CD14-positive monocyte (primary cell): ENCODE data around the gene BAX. TPM values are rescaled to one million over a fixed set of nuclear protein-coding genes. Genes with fewer than 3 reads are reported as not detected.

Experiments
- DNase-seq, 3 donors: peaks; one replicate each; pipeline ENCODE4 v3.0.0-alpha.2; 2011 to 2022
- H2AFZ ChIP-seq: 2 replicates; pipeline ENCODE4 v1.6.0; 2012; ENCODE audit warnings: mild to moderate bottlenecking, low read depth, low read length, inconsistent platforms; ENCODE audit not compliant: insufficient read depth, poor library complexity, severe bottlenecking
- H3K27ac ChIP-seq, 2 donors: 1 replicate in 1 of 2; 2 replicates in 1 of 2; pipeline ENCODE4 v1.5.1; 2012 to 2013; ENCODE audit warnings: low read length in 2 of 2, control low read depth in 1 of 2, inconsistent platforms in 1 of 2, low read depth in 1 of 2, mild to moderate bottlenecking in 1 of 2
- H3K27me3 ChIP-seq, 2 donors: one replicate each; pipeline versions ENCODE4 v1.6.0 to v1.6.1; 2011 to 2013; ENCODE audit warnings: low read length in 2 of 2; ENCODE audit not compliant: control insufficient read depth in 2 of 2, insufficient read depth in 2 of 2
- H3K36me3 ChIP-seq, 2 donors: replicated peaks in 1 of 2; 1 replicate in 1 of 2; 2 replicates in 1 of 2; pipeline versions ENCODE4 v1.5.1 to v1.6.1; 2012 to 2013; ENCODE audit warnings: low read length in 2 of 2, control low read depth in 1 of 2, inconsistent platforms in 1 of 2, mild to moderate bottlenecking in 1 of 2; ENCODE audit not compliant: insufficient read depth in 2 of 2, control insufficient read depth in 1 of 2
- H3K4me1 ChIP-seq, 2 donors: 1 replicate in 1 of 2; 2 replicates in 1 of 2; pipeline versions ENCODE4 v1.5.1 to v1.6.1; 2012 to 2013; ENCODE audit warnings: low read length in 2 of 2, control low read depth in 1 of 2, inconsistent platforms in 1 of 2, mild to moderate bottlenecking in 1 of 2, moderate library complexity in 1 of 2; ENCODE audit not compliant: insufficient read depth in 2 of 2, control insufficient read depth in 1 of 2
- H3K4me2 ChIP-seq: replicated peaks from 2 replicates; pipeline ENCODE3; 2012; ENCODE audit warnings: low read length, moderate library complexity, mild to moderate bottlenecking; ENCODE audit not compliant: poor library complexity, severe bottlenecking; ENCODE audit errors: extremely low read depth
- H3K4me3 ChIP-seq, 3 experiments: fragments of 200-600 bp in 1 of 3; sonication (generic) in 1 of 3; replicated peaks in 1 of 3; 1 replicate in 2 of 3; 2 replicates in 1 of 3; pipeline ENCODE4 v1.5.1; 2011 to 2013; ENCODE audit warnings: low read length in 3 of 3, mild to moderate bottlenecking in 3 of 3, control low read depth in 2 of 3, low read depth in 2 of 3, inconsistent platforms in 1 of 3, moderate library complexity in 1 of 3
- H3K79me2 ChIP-seq: 2 replicates; pipeline ENCODE4 v1.6.0; 2012; ENCODE audit warnings: mild to moderate bottlenecking, control low read depth, inconsistent platforms, low read length, moderate library complexity; ENCODE audit not compliant: insufficient read depth
- H3K9ac ChIP-seq: 2 replicates; pipeline ENCODE4 v1.6.0; 2017; ENCODE audit warnings: low read length, mild to moderate bottlenecking; ENCODE audit not compliant: insufficient read depth, poor library complexity, severe bottlenecking
- H3K9me3 ChIP-seq, 2 donors: replicated peaks in 1 of 2; 1 replicate in 1 of 2; 2 replicates in 1 of 2; pipeline versions ENCODE4 v1.5.1 to v1.6.1; 2012 to 2013; ENCODE audit warnings: low read length in 2 of 2, control low read depth in 1 of 2; ENCODE audit not compliant: control insufficient read depth in 1 of 2, insufficient read depth in 1 of 2
- H4K20me1 ChIP-seq: 2 replicates; pipeline ENCODE4 v1.6.0; 2012; ENCODE audit warnings: mild to moderate bottlenecking, low read length, control low read depth, moderate library complexity; ENCODE audit not compliant: insufficient read depth
- H3K27ac Mint-ChIP-seq, 7 donors: one replicate each; pipeline ENCODE4 v1.8.0; 2020; ENCODE audit warnings: mild to moderate bottlenecking in 7 of 7, mixed read lengths in 7 of 7, moderate library complexity in 6 of 7, inconsistent platforms in 2 of 7
- H3K27me3 Mint-ChIP-seq, 3 donors: one replicate each; pipeline ENCODE4 v1.8.0; 2021 to 2022; ENCODE audit warnings: low read depth in 3 of 3, mild to moderate bottlenecking in 3 of 3, mixed read lengths in 3 of 3, moderate library complexity in 3 of 3, inconsistent platforms in 1 of 3
- H3K36me3 Mint-ChIP-seq, 2 donors: one replicate each; pipeline ENCODE4 v1.8.0; 2020; ENCODE audit warnings: mixed read lengths in 2 of 2, inconsistent platforms in 1 of 2, mild to moderate bottlenecking in 1 of 2
- H3K4me1 Mint-ChIP-seq: one replicate; pipeline ENCODE4 v1.8.0; 2020; ENCODE audit warnings: mild to moderate bottlenecking, mixed read lengths
- H3K4me3 Mint-ChIP-seq, 2 donors: one replicate each; pipeline ENCODE4 v1.8.0; 2020; ENCODE audit warnings: mild to moderate bottlenecking in 2 of 2, mixed read lengths in 2 of 2, moderate library complexity in 1 of 2
- H3K9me3 Mint-ChIP-seq, 7 donors: one replicate each; pipeline ENCODE4 v1.8.0; 2020 to 2022; ENCODE audit warnings: mixed read lengths in 7 of 7, mild to moderate bottlenecking in 6 of 7, moderate library complexity in 6 of 7, inconsistent platforms in 2 of 7
- CTCF ChIP-seq: fragments of 200-600 bp; IDR thresholded peaks from one replicate; pipeline ENCODE4 v1.8.0; 2022; ENCODE audit warnings: antibody characterized with exemption, mild to moderate bottlenecking
- WGBS: methylation state at CpG from one replicate; pipeline ENCODE4 v1.1.5; 2013; ENCODE audit warnings: missing lambda C conversion rate; ENCODE audit not compliant: insufficient coverage; 5-methylcytosine and 5-hydroxymethylcytosine counted together
- intact Hi-C, 2 donors: fragments of 100-400 bp; cut with micrococcal nuclease; formaldehyde crosslinking; loops; one replicate each; pipeline versions ENCODE4 v1.15.0 to v1.15.1; 2023
- polyA plus RNA-seq, 3 donors: library from polyadenylated mRNA; depleted of rRNA in 1 of 3; unstranded in 2 of 3; stranded (reverse) in 1 of 3; fragments of 300-500 nt in 2 of 3; fragments of >200 nt in 1 of 3; fragmentation: Illumina TruSeq in 2 of 3; gene quantifications; 1 replicate in 2 of 3; 2 replicates in 1 of 3; pipeline ENCODE4 v1.2.3, GENCODE V29; 2012 to 2021

Gene BAX
- polyA plus RNA-seq, 3 donors: 69.2 to 135 (median 80.5) TPM

- Histone ChIP-seq H3K36me3 (no peaks in the 10 kb centered on the region), H3K4me1 (no peaks in the 10 kb centered on the region), H2AFZ (no peak overlapping the region), H3K9ac (no peak overlapping the region), H3K9me3 (peaks cover 16 to 29% of the 10 kb centered on the region in 2 donors), H3K79me2 (no peaks in the 10 kb centered on the region), H4K20me1 (no peaks in the 10 kb centered on the region), H3K4me3 (no peak overlapping the region), H3K27me3 (no peaks in the 10 kb centered on the region), H3K4me2 (no peak overlapping the region), H3K27ac (no peak overlapping the region)
- intact Hi-C loops: no loop called here
- Mint-ChIP-seq H3K4me1 (no peaks in the 10 kb centered on the region), H3K27me3 (peaks cover 0 to 7% (median 4%) of the 10 kb centered on the region in 3 donors), H3K36me3 (no peaks in the 10 kb centered on the region), H3K9me3 (peaks cover 11 to 28% (median 25%) of the 10 kb centered on the region in 7 donors), H3K27ac (no peak overlapping the region), H3K4me3 (no peak overlapping the region)
- TF ChIP-seq CTCF: no peak
- DNase-seq: no peak
- WGBS: 92% methylated on average over 1 of the region's 6 CpGs
These were observed 11.6 kb upstream of the BAX start for GRCh38 chr19:48943081-48943480.

- no peak overlapping the region for H3K9ac ChIP-seq
- H3K4me1 ChIP-seq: no peaks in the 10 kb centered on the region
- H3K27ac Mint-ChIP-seq: no peak overlapping the region
- H3K27me3 Mint-ChIP-seq: peaks cover 0 to 5% (median 5%) of the 10 kb centered on the region in 3 donors
- no peak overlapping the region for H3K4me3 ChIP-seq
- no peaks in the 10 kb centered on the region for H4K20me1 ChIP-seq
- H3K79me2 ChIP-seq: no peaks in the 10 kb centered on the region
- intact Hi-C loops: no loop called here
- H3K9me3 ChIP-seq: peaks cover 16 to 38% of the 10 kb centered on the region in 2 donors
- no peaks in the 10 kb centered on the region for H3K36me3 Mint-ChIP-seq
- TF ChIP-seq CTCF: no peak
- peaks cover 14 to 39% (median 28%) of the 10 kb centered on the region in 7 donors for H3K9me3 Mint-ChIP-seq
- no peak overlapping the region for H2AFZ ChIP-seq
- no peaks in the 10 kb centered on the region for H3K36me3 ChIP-seq
- no peaks in the 10 kb centered on the region for H3K27me3 ChIP-seq
- H3K4me3 Mint-ChIP-seq: no peak overlapping the region
- DNase-seq: no peak
- no peak overlapping the region for H3K4me2 ChIP-seq
- WGBS: 81% methylated on average over 4 of the region's 5 CpGs
- no peak overlapping the region for H3K27ac ChIP-seq
- H3K4me1 Mint-ChIP-seq: peaks cover 4% of the 10 kb centered on the region
These were observed 9.3 kb upstream of the BAX start for GRCh38 chr19:48945415-48945814.
